Uterus (tissue), 4 donors: ENCODE results near the gene TM4SF1. TPM values are rescaled to one million over a fixed set of nuclear protein-coding genes. Genes with fewer than 3 reads are reported as not detected.

Experiments
- DNase-seq, 2 donors: peaks; one replicate each; pipeline ENCODE4 v3.0.0-alpha.2; 2019 to 2020
- H3K27ac ChIP-seq, 2 donors: fragments of 200-600 bp; sonication (generic); 1 replicate in 1 of 2; 2 replicates in 1 of 2; pipeline ENCODE4 v1.5.1; 2016 to 2018
- H3K27me3 ChIP-seq, 2 donors: fragments of 200-600 bp; sonication (generic); one replicate each; pipeline ENCODE4 v1.5.1; 2018 to 2019; ENCODE audit warnings: control low read depth in 1 of 2
- H3K36me3 ChIP-seq, 2 donors: fragments of 200-600 bp; sonication (generic); one replicate each; pipeline ENCODE4 v1.5.1; 2019; ENCODE audit warnings: control low read depth in 1 of 2
- H3K4me1 ChIP-seq, 2 donors: fragments of 200-600 bp; sonication (generic); one replicate each; pipeline ENCODE4 v1.5.1; 2018 to 2019; ENCODE audit warnings: control low read depth in 1 of 2
- H3K4me3 ChIP-seq, 2 donors: fragments of 200-600 bp; sonication (generic); 1 replicate in 1 of 2; 2 replicates in 1 of 2; pipeline ENCODE4 v1.5.1; 2018 to 2019; ENCODE audit warnings: mild to moderate bottlenecking in 1 of 2
- H3K9me3 ChIP-seq, 2 donors: fragments of 200-600 bp; sonication (generic); one replicate each; pipeline ENCODE4 v1.5.1; 2019; ENCODE audit warnings: control low read depth in 1 of 2
- POLR2A ChIP-seq, 2 donors: fragments of 450-650 bp; IDR thresholded peaks; one replicate each; pipeline ENCODE4 v1.6.1; 2016; ENCODE audit warnings: antibody characterized with exemption in 2 of 2, mild to moderate bottlenecking in 1 of 2, moderate library complexity in 1 of 2
- intact Hi-C: fragments of 100-400 bp; cut with DNase I; formaldehyde crosslinking; loops from one replicate; pipeline ENCODE4 v1.15.1; 2023; ENCODE audit warnings: low total_unique reads
- total RNA-seq, 4 donors: library from RNA; depleted of rRNA in 3 of 4; stranded (reverse); fragments of >200 nt in 3 of 4; gene quantifications; one replicate each; pipeline versions ENCODE4 v1.1.0 to v1.2.4, GENCODE V29; 2014 to 2023
- TF ChIP-seq, protein P1 (sequence below), 4 experiments: fragments of 200-600 bp in 2 of 4; fragments of 450-650 bp in 2 of 4; sonication (generic) in 2 of 4; IDR thresholded peaks; one replicate each; pipeline ENCODE4 v1.5.1; 2016 to 2019; ENCODE audit warnings: antibody characterized with exemption in 4 of 4, mild to moderate bottlenecking in 2 of 4, moderate library complexity in 1 of 4
- donor health status: DM: yes; HTN: yes; CAD: no.

Gene TM4SF1
- total RNA-seq, 4 donors from 2014 or later = 102 to 118 (median 113) TPM

DNA sequence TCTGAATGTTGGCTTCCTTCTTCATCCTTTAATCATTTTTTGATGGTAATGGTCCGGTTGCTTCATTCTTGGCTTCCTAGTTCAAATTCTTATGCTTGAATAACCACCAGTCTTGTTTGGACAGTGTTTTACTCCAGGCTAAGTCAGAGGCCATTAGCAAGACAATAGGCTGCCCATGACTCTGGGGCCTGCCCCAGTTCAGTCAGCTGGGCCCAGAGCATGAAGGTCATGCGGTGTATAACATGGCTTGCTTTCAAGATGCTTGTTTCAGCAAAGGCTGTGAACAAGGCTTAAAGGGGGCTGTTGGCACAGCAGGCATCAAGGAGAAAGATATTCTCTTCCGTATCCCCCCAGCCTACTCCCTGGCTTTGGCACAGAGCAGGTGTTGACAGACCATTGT, 57.7 kb downstream of the TM4SF1 start:
- H3K4me1 ChIP-seq = no peaks in the 10 kb centered on the region
- H3K27me3 ChIP-seq = no peaks in the 10 kb centered on the region
- no peak overlapping the region for H3K27ac ChIP-seq
- no peaks in the 10 kb centered on the region for H3K36me3 ChIP-seq
- no peak for DNase-seq
- TF ChIP-seq, protein P1, sequence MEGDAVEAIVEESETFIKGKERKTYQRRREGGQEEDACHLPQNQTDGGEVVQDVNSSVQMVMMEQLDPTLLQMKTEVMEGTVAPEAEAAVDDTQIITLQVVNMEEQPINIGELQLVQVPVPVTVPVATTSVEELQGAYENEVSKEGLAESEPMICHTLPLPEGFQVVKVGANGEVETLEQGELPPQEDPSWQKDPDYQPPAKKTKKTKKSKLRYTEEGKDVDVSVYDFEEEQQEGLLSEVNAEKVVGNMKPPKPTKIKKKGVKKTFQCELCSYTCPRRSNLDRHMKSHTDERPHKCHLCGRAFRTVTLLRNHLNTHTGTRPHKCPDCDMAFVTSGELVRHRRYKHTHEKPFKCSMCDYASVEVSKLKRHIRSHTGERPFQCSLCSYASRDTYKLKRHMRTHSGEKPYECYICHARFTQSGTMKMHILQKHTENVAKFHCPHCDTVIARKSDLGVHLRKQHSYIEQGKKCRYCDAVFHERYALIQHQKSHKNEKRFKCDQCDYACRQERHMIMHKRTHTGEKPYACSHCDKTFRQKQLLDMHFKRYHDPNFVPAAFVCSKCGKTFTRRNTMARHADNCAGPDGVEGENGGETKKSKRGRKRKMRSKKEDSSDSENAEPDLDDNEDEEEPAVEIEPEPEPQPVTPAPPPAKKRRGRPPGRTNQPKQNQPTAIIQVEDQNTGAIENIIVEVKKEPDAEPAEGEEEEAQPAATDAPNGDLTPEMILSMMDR (IDR thresholded peaks at IDR 0.05) = no peak
- TF ChIP-seq POLR2A (IDR thresholded peaks at IDR 0.05) = no peak
- H3K4me3 ChIP-seq = no peak overlapping the region
- intact Hi-C loops = no loop called here
- no peaks in the 10 kb centered on the region for H3K9me3 ChIP-seq

Other genes with a start within 250 kb of the TM4SF1 start
- 10 to 100 TPM; 16.5 to 75.6 (median 31.7) TPM for gene HPS3, start 248.0 kb downstream of the TM4SF1 start, total RNA-seq
- 10 to 100 TPM in 1 of 4 donors, 1 to 10 TPM in 3; 2.2 to 13.3 (median 5.9) TPM for gene CP, start 155.8 kb downstream of the TM4SF1 start, total RNA-seq
- 10 to 100 TPM in 3 of 4 donors, 1 to 10 TPM in 1; 6.7 to 35.5 (median 14.6) TPM for gene TM4SF18, start 44.0 kb downstream of the TM4SF1 start, total RNA-seq
- gene TM4SF4, start 97.0 kb upstream of the TM4SF1 start, total RNA-seq = 1 to 10 TPM in 1 of 4 donors, not detected in 3; 5.6 TPM